Mesenchymal stem cell (in vitro differentiated cells and primary cell): ENCODE measurements around the gene WNK4.

Experiments
- DNase-seq: peaks from one replicate; pipeline ENCODE4 v3.0.0-alpha.2; 2013
- H2AFZ ChIP-seq: one replicate; pipeline ENCODE4 v1.6.1; 2013; ENCODE audit warnings: low read depth, mild to moderate bottlenecking, control low read depth, inconsistent platforms, low read length, moderate library complexity
- H2AK5ac ChIP-seq: 2 replicates; pipeline ENCODE4 v1.6.1; 2013; ENCODE audit warnings: low read length, moderate library complexity, mild to moderate bottlenecking, inconsistent platforms; ENCODE audit not compliant: severe bottlenecking
- H2BK120ac ChIP-seq: one replicate; pipeline ENCODE4 v1.6.1; 2013; ENCODE audit warnings: low read depth, mild to moderate bottlenecking, inconsistent platforms, low read length, moderate library complexity
- H2BK12ac ChIP-seq, 2 experiments: one replicate each; pipeline ENCODE4 v1.6.1; 2013; ENCODE audit warnings: inconsistent platforms in 2 of 2, low read length in 2 of 2, mild to moderate bottlenecking in 2 of 2, moderate library complexity in 2 of 2, control low read depth in 1 of 2
- H2BK15ac ChIP-seq: one replicate; pipeline ENCODE4 v1.6.1; 2013; ENCODE audit warnings: mild to moderate bottlenecking, low read depth, inconsistent platforms; ENCODE audit not compliant: poor library complexity, severe bottlenecking
- H2BK5ac ChIP-seq: 2 replicates; pipeline ENCODE4 v1.6.1; 2013; ENCODE audit warnings: low read depth, mild to moderate bottlenecking, low read length, control low read depth, inconsistent platforms; ENCODE audit not compliant: poor library complexity, severe bottlenecking
- H3K14ac ChIP-seq, 2 experiments: one replicate each; pipeline ENCODE4 v1.6.1; 2013; ENCODE audit warnings: inconsistent platforms in 2 of 2, low read length in 2 of 2, control low read depth in 1 of 2, mild to moderate bottlenecking in 1 of 2, moderate library complexity in 1 of 2
- H3K18ac ChIP-seq, 2 experiments: one replicate each; pipeline ENCODE4 v1.6.1; 2013; ENCODE audit warnings: inconsistent platforms in 2 of 2, low read length in 2 of 2, control low read depth in 1 of 2, low read depth in 1 of 2, mild to moderate bottlenecking in 1 of 2
- H3K23ac ChIP-seq, 2 experiments: one replicate each; pipeline ENCODE4 v1.6.1; 2013; ENCODE audit warnings: inconsistent platforms in 2 of 2, low read length in 2 of 2, mild to moderate bottlenecking in 2 of 2, moderate library complexity in 2 of 2, control low read depth in 1 of 2
- H3K27ac ChIP-seq: 2 replicates; pipeline ENCODE4 v1.5.1; 2013; ENCODE audit warnings: mild to moderate bottlenecking, moderate library complexity, low read length, control low read depth, inconsistent platforms; ENCODE audit not compliant: poor library complexity, severe bottlenecking
- H3K27me3 ChIP-seq, 2 experiments: 2 replicates each; pipeline versions ENCODE4 v1.6.1 to v1.7.0; 2013; ENCODE audit warnings: low read length in 2 of 2, mild to moderate bottlenecking in 2 of 2, moderate library complexity in 2 of 2, control low read depth in 1 of 2, inconsistent platforms in 1 of 2; ENCODE audit not compliant: control insufficient read depth in 1 of 2, insufficient read depth in 1 of 2
- H3K36me3 ChIP-seq, 2 experiments: 2 replicates each; pipeline versions ENCODE4 v1.6.1 to v1.7.0; 2013; ENCODE audit warnings: low read length in 2 of 2, control low read depth in 1 of 2, inconsistent platforms in 1 of 2, low read depth in 1 of 2, mild to moderate bottlenecking in 1 of 2; ENCODE audit not compliant: insufficient read depth in 2 of 2, control insufficient read depth in 1 of 2
- H3K4ac ChIP-seq, 2 experiments: one replicate each; pipeline ENCODE4 v1.6.1; 2013; ENCODE audit warnings: inconsistent platforms in 2 of 2, low read length in 2 of 2, mild to moderate bottlenecking in 2 of 2, moderate library complexity in 2 of 2, control low read depth in 1 of 2, low read depth in 1 of 2
- H3K4me1 ChIP-seq: 2 replicates; pipeline ENCODE4 v1.6.1; 2013; ENCODE audit warnings: low read depth, low read length, control low read depth; ENCODE audit not compliant: control insufficient read depth, insufficient read depth
- H3K4me2 ChIP-seq: 2 replicates; pipeline ENCODE4 v1.6.1; 2013; ENCODE audit warnings: low read length, mild to moderate bottlenecking, inconsistent platforms; ENCODE audit not compliant: poor library complexity, severe bottlenecking
- H3K4me3 ChIP-seq, 2 experiments: 2 replicates each; pipeline versions ENCODE4 v1.5.1 to v1.7.0; 2013; ENCODE audit warnings: low read length in 2 of 2, mild to moderate bottlenecking in 2 of 2, control low read depth in 1 of 2, low read depth in 1 of 2; ENCODE audit not compliant: insufficient read depth in 1 of 2
- H3K79me1 ChIP-seq: replicated peaks from 2 replicates; pipeline ENCODE4 v1.6.1; 2013; ENCODE audit warnings: mild to moderate bottlenecking, control low read depth, low read length, inconsistent platforms; ENCODE audit not compliant: poor library complexity, severe bottlenecking
- H3K9ac ChIP-seq: 2 replicates; pipeline ENCODE4 v1.7.0; 2013; ENCODE audit warnings: mild to moderate bottlenecking, low read length, moderate library complexity
- H3K9me3 ChIP-seq: 2 replicates; pipeline ENCODE4 v1.7.0; 2013; ENCODE audit warnings: mild to moderate bottlenecking, low read length; ENCODE audit not compliant: control insufficient read depth
- H4K8ac ChIP-seq: one replicate; pipeline ENCODE4 v1.6.1; 2013; ENCODE audit warnings: inconsistent platforms, mild to moderate bottlenecking, low read length, moderate library complexity
- H4K91ac ChIP-seq: one replicate; pipeline ENCODE4 v1.6.1; 2013; ENCODE audit warnings: mild to moderate bottlenecking, low read length, inconsistent platforms
- WGBS: methylation state at CpG from one replicate; pipeline ENCODE4 v1.1.7; 2013; ENCODE audit warnings: mixed read lengths; 5-methylcytosine and 5-hydroxymethylcytosine counted together

The WNK4 gene

DNA sequence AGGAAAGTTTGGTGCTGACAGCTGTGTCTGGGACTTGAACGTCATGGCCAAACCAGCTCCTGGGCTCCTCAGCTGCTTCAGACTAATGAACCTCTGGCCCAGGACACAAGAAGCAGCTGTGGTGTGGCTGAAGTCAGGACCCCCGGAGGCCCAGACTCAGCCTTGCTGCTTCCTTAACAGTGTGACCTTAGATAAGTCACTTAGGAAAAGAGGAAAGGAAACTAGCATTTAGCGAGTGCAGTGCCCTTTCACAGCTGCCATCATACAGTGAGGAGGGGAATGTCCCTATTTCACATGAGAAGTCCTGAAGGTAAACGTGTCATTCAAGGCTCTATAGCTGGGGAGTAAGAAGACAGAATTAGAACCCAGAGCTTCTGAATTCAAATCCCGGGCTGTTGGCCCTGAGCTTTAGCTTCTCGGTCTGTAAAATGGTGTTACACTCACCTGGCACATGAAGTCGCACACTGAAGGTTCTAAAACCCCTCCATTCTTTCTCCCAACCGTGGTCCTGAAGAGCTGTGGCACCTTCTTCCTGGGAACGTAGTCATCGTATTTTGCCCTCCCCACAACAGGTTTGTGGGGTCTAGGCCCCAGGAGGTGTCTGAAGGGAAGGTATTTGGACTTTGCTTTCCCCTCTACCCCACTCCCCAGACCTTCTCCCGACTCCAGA lies 20.3 kb upstream of the WNK4 start:
- no peak overlapping the region for H2BK120ac ChIP-seq
- H3K27me3 ChIP-seq: peaks cover 27 to 45% of the 10 kb centered on the region in 2 experiments
- H3K23ac ChIP-seq: peak overlapping the region in 1 of 2 experiments; percentile 70
- no peak for DNase-seq
- H2BK12ac ChIP-seq: no peak overlapping the region
- H2BK15ac ChIP-seq: no peak overlapping the region
- no peaks in the 10 kb centered on the region for H3K36me3 ChIP-seq
- H2BK5ac ChIP-seq: no peak overlapping the region
- no peak overlapping the region for H3K14ac ChIP-seq
- no peak overlapping the region for H3K4ac ChIP-seq
- WGBS: 66% methylated on average over 8 of the region's 11 CpGs
- H3K27ac ChIP-seq: no peak overlapping the region
- peaks cover 22% of the 10 kb centered on the region for H3K4me1 ChIP-seq
- no peaks in the 10 kb centered on the region for H3K9me3 ChIP-seq
- no peaks in the 10 kb centered on the region for H3K79me1 ChIP-seq
- H3K4me3 ChIP-seq: peak overlapping the region; percentile 49 to 70
- H2AK5ac ChIP-seq: no peak overlapping the region
- H3K9ac ChIP-seq: peak overlapping the region; percentile 49
- H3K4me2 ChIP-seq: no peak overlapping the region
- H3K18ac ChIP-seq: peak overlapping the region in 1 of 2 experiments; percentile 16
- H2AFZ ChIP-seq: no peak overlapping the region
- H4K91ac ChIP-seq: no peak overlapping the region
- H4K8ac ChIP-seq: no peak overlapping the region

DNA sequence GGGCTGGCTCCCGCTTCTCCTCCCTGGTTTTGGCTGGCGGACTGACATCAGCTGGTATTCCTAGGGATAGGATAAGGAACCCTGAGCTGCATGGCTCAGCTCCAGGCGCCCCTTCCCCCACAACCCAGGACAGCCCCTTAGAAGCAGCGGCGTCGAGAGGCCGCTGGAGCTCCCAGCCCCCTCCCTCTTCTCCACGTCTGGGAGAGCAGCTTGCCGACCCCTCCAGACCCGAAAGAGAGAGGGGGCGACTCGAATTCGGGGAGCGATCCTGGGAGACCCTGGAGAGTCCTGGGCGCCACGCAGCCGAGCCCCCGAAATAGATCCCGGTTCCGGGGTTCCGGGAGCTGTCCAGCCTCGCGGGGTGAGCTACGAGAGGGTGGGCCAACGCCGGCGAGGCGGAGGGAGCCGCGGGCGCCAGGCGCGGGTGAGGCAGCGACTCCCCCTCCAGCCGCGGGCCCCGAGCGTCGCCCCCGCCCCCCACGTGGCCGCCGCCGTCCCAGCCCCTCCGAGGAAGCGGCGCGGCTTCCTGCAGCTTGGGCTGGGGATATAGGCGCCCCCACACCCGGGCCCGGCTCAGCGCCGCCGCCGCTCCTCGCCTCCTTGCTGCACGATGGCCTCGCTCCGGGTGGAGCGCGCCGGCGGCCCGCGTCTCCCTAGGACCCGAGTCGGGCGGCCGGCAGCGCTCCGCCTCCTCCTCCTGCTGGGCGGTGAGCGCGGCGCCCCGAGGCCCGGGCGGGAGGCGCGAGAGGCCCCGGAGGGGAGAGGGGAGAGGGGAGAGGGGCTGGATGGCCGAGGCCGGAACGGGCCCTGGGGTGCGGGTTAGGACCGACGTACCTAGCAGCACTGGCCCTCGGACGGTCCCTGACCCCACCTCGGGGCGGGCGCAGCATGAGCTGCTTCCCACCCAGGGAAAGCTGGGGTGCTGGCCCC lies 19.5 kb upstream of the WNK4 start, which contains the start of gene RAMP2:
RAMP2 (plus strand) TSS at position 576 of the 930 bp plus-strand sequence; CDS start at position 611, 35 bp downstream.
- peak within 1 kb of the TSS; percentile 89 for H3K4me2 ChIP-seq
- no peaks in the 10 kb centered on the region for H3K36me3 ChIP-seq
- H2BK120ac ChIP-seq: peak within 1 kb of the TSS; percentile 73
- peak within 1 kb of the TSS; percentile 49 to 70 for H3K4me3 ChIP-seq
- no peaks in the 10 kb centered on the region for H3K79me1 ChIP-seq
- no peaks in the 10 kb centered on the region for H3K9me3 ChIP-seq
- DNase-seq: peak; percentile 31
- H2BK5ac ChIP-seq: no peak within 1 kb of the TSS
- H2BK15ac ChIP-seq: peak within 1 kb of the TSS; percentile 83
- peak within 1 kb of the TSS; percentile 75 for H4K91ac ChIP-seq
- peaks cover 27 to 44% of the 10 kb centered on the region in 2 experiments for H3K27me3 ChIP-seq
- H3K14ac ChIP-seq: peak within 1 kb of the TSS in 1 of 2 experiments; percentile 76
- peak within 1 kb of the TSS; percentile 56 for H2AFZ ChIP-seq
- peak within 1 kb of the TSS in 1 of 2 experiments; percentile 52 for H2BK12ac ChIP-seq
- H3K27ac ChIP-seq: no peak within 1 kb of the TSS
- H3K4me1 ChIP-seq: peaks cover 22% of the 10 kb centered on the region
- no peak within 1 kb of the TSS for H2AK5ac ChIP-seq
- peak within 1 kb of the TSS; percentile 70 for H3K9ac ChIP-seq
- WGBS: 6% methylated on average over 47 of the region's 92 CpGs
- peak within 1 kb of the TSS; percentile 92 for H4K8ac ChIP-seq
- peak within 1 kb of the TSS in 1 of 2 experiments; percentile 28 for H3K4ac ChIP-seq
- peak within 1 kb of the TSS; percentile 33 to 54 for H3K18ac ChIP-seq
- peak within 1 kb of the TSS in 1 of 2 experiments; percentile 70 for H3K23ac ChIP-seq

DNA sequence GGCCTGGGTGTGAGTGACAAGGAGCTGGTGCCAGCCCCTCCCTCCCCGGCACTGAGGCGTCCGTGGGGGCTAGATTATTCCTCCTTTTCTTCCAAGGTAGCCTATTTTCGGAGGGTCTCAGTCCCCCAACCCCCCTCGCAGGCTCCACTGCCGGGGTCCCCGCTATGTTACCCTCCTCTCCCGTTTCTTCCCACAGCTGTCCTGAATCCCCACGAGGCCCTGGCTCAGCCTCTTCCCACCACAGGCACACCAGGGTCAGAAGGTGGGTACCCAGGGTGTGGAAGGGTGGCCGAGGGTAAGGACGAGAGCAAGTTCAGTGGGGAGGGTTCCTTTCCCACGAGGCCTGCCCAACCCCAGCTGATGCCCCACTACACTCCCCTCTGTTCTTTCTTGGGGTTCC lies 18.8 kb upstream of the WNK4 start:
- H3K27me3 ChIP-seq: peaks cover 27 to 41% of the 10 kb centered on the region in 2 experiments
- H3K4ac ChIP-seq: no peak overlapping the region
- peak overlapping the region; percentile 92 for H4K8ac ChIP-seq
- H4K91ac ChIP-seq: no peak overlapping the region
- peak overlapping the region; percentile 49 to 70 for H3K4me3 ChIP-seq
- H2AFZ ChIP-seq: no peak overlapping the region
- peak overlapping the region; percentile 73 for H2BK120ac ChIP-seq
- no peak overlapping the region for H2AK5ac ChIP-seq
- peak overlapping the region in 1 of 2 experiments; percentile 54 for H3K18ac ChIP-seq
- peak overlapping the region; percentile 70 for H3K9ac ChIP-seq
- peak overlapping the region; percentile 83 for H2BK15ac ChIP-seq
- H3K4me2 ChIP-seq: peak overlapping the region; percentile 89
- no peak for DNase-seq
- H2BK12ac ChIP-seq: no peak overlapping the region
- 77% methylated on average over 10 of the region's 12 CpGs for WGBS
- peak overlapping the region in 1 of 2 experiments; percentile 70 for H3K23ac ChIP-seq
- no peaks in the 10 kb centered on the region for H3K9me3 ChIP-seq
- no peaks in the 10 kb centered on the region for H3K36me3 ChIP-seq
- no peaks in the 10 kb centered on the region for H3K79me1 ChIP-seq
- peaks cover 22% of the 10 kb centered on the region for H3K4me1 ChIP-seq
- peak overlapping the region in 1 of 2 experiments; percentile 76 for H3K14ac ChIP-seq
- H3K27ac ChIP-seq: no peak overlapping the region
- H2BK5ac ChIP-seq: no peak overlapping the region

DNA sequence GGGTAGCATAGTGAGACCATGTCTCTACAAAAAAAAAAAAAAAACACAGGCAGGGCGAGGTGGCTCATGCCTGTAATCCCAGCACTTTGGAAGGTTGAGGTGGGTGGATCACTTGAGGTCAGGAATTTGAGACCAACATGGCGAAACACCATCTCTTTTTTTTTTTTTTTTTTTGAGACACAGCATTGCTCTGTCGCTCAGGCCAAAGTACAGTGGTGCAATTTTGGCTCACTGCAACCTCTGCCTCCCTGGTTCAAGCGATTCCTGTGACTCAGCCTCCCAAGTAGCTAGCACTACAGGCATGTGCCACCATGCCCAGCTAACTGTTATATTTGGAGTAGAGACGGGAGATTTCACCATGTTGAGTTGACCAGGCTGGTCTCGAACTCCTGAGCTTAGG lies 14.3 kb upstream of the WNK4 start:
- Histone ChIP-seq H2BK120ac (no peak overlapping the region), H2BK12ac (no peak overlapping the region), H3K4me2 (no peak overlapping the region), H4K8ac (no peak overlapping the region), H2AK5ac (no peak overlapping the region), H3K4me1 (peaks cover 13% of the 10 kb centered on the region), H3K27me3 (peaks cover 14 to 15% of the 10 kb centered on the region in 2 experiments), H2BK5ac (no peak overlapping the region), H3K4ac (no peak overlapping the region), H3K9ac (no peak overlapping the region), H3K27ac (no peak overlapping the region), H3K23ac (no peak overlapping the region), H4K91ac (no peak overlapping the region), H2AFZ (no peak overlapping the region), H3K4me3 (no peak overlapping the region), H2BK15ac (no peak overlapping the region), H3K18ac (no peak overlapping the region), H3K79me1 (no peaks in the 10 kb centered on the region), H3K9me3 (no peaks in the 10 kb centered on the region), H3K36me3 (no peaks in the 10 kb centered on the region), H3K14ac (no peak overlapping the region)
- 92% methylated on average over 6 of the region's 6 CpGs for WGBS
- DNase-seq: no peak
